GM12878 (cell line): ENCODE data around the gene UQCRH. TPM values are rescaled to one million over a fixed set of nuclear protein-coding genes. Genes with fewer than 3 reads are reported as not detected.

Source experiments
- ATAC-seq: fragments of 200-7000 bp; cut with Tn5 transposase; 3 replicates; pipeline ENCODE4 v1.9.1; 2020; ENCODE audit warnings: mild to moderate bottlenecking, moderate library complexity
- BruUV-seq: library from RNA; stranded (reverse); fragments of 400-500 nt; replicated peaks from 2 replicates; lab custom pipeline; 2021; lab: Mats Ljungman, UMichigan
- CTCF ChIA-PET: fragments of 300-600 bp; sonication (Branson Sonifier 250); formaldehyde crosslinking; extraction: SDS; loops from one replicate; lab custom pipeline; 2021; ENCODE audit warnings: inconsistent platforms; lab: Yijun Ruan, JAX
- POLR2A ChIA-PET: fragments of 350-600 bp; formaldehyde crosslinking; extraction: SDS; loops from one replicate; lab custom pipeline; 2021; ENCODE audit warnings: inconsistent platforms; lab: Charles Lee
- RAD21 ChIA-PET: fragments of 300-600 bp; sonication (Branson Sonifier 250); formaldehyde crosslinking; loops from one replicate; lab custom pipeline; 2023; ENCODE audit warnings: antibody characterized with exemption; ENCODE audit not compliant: unreplicated experiment; lab: Charles Lee
- SMC1A ChIA-PET: fragments of 300-600 bp; sonication (Branson Sonifier 250); formaldehyde crosslinking; loops from one replicate; lab custom pipeline; 2023; ENCODE audit not compliant: unreplicated experiment, uncharacterized antibody; lab: Charles Lee
- DNase-seq: peaks from one replicate; pipeline ENCODE4 v3.0.0-alpha.2; 2011; ENCODE audit warnings: low read depth, low spot score
- FAIRE-seq: peaks from 3 replicates; lab custom pipeline; 2011; peaks lifted over from hg19 to GRCh38; lab: Jason Lieb, UNC
- H2AFZ ChIP-seq: 2 replicates; pipeline ENCODE4 v1.6.0; 2011; ENCODE audit warnings: low read depth, low read length, control low read depth; ENCODE audit not compliant: control insufficient read depth
- H3K27ac ChIP-seq: 2 replicates; pipeline ENCODE4 v1.5.1; 2011; ENCODE audit warnings: control low read depth; ENCODE audit not compliant: control insufficient read depth, insufficient read depth
- H3K27me3 ChIP-seq, 2 experiments: replicated peaks in 1 of 2; 2 replicates each; pipeline versions ENCODE4 v1.6.0 to v1.6.1; 2011; ENCODE audit warnings: low read length in 1 of 2; ENCODE audit not compliant: control insufficient read depth in 2 of 2, insufficient read depth in 2 of 2
- H3K36me3 ChIP-seq, 2 experiments: 2 replicates each; pipeline ENCODE4 v1.5.1; 2011; ENCODE audit warnings: low read length in 1 of 2; ENCODE audit not compliant: control insufficient read depth in 2 of 2, insufficient read depth in 2 of 2
- H3K4me1 ChIP-seq: 2 replicates; pipeline ENCODE4 v1.6.1; 2011; ENCODE audit warnings: mild to moderate bottlenecking, low read length, moderate library complexity, mixed read lengths; ENCODE audit not compliant: control insufficient read depth, insufficient read depth
- H3K4me2 ChIP-seq: 2 replicates; pipeline ENCODE4 v1.6.0; 2011; ENCODE audit warnings: control low read depth; ENCODE audit not compliant: control insufficient read depth, insufficient read depth
- H3K4me3 ChIP-seq: fragments of 200-600 bp; sonication (generic); 2 replicates; pipeline ENCODE4 v1.5.1; 2016
- H3K79me2 ChIP-seq: 2 replicates; pipeline ENCODE4 v1.6.0; 2011; ENCODE audit warnings: low read length; ENCODE audit not compliant: control insufficient read depth, insufficient read depth
- H3K9ac ChIP-seq: 2 replicates; pipeline ENCODE4 v1.8.0; 2011; ENCODE audit warnings: low read length, control low read depth, mixed read lengths; ENCODE audit not compliant: control insufficient read depth, insufficient read depth
- H3K9me3 ChIP-seq: replicated peaks from 3 replicates; pipeline ENCODE4 v1.5.1; 2011; ENCODE audit warnings: mild to moderate bottlenecking, low read length; ENCODE audit not compliant: control insufficient read depth, insufficient read depth
- H4K20me1 ChIP-seq: 2 replicates; pipeline ENCODE4 v1.6.0; 2011; ENCODE audit not compliant: control insufficient read depth, insufficient read depth
- BMI1 ChIP-seq: fragments of 450-650 bp; IDR thresholded peaks from 2 replicates; pipeline ENCODE4 v1.6.1; 2016; ENCODE audit warnings: mild to moderate bottlenecking, moderate library complexity, borderline replicate concordance
- CREB1 ChIP-seq: IDR thresholded peaks from 2 replicates; pipeline ENCODE4 v1.6.1; 2012; ENCODE audit warnings: low read depth, mild to moderate bottlenecking, inconsistent platforms
- EZH2 ChIP-seq: IDR thresholded peaks from 2 replicates; pipeline ENCODE4 v1.6.1; 2012; ENCODE audit warnings: low read depth, mild to moderate bottlenecking, control low read depth, inconsistent platforms, low read length, borderline replicate concordance; ENCODE audit not compliant: control insufficient read depth
- HSF1 ChIP-seq: fragments of 150-350 bp; IDR thresholded peaks from 2 replicates; pipeline ENCODE4 v1.6.1; 2014; ENCODE audit warnings: mild to moderate bottlenecking, low read depth, low read length
- MXI1 ChIP-seq: fragments of 150-350 bp; IDR thresholded peaks from 2 replicates; pipeline ENCODE4 v1.6.1; 2011; ENCODE audit warnings: low read depth, mild to moderate bottlenecking, inconsistent platforms, low read length, improper control_type of control experiment
- NR2F1 ChIP-seq: fragments of 450-650 bp; conservative IDR thresholded peaks from 2 replicates; pipeline ENCODE4 v1.6.1; 2017; ENCODE audit warnings: mild to moderate bottlenecking
- PML ChIP-seq: IDR thresholded peaks from 2 replicates; pipeline ENCODE4 v1.6.1; 2012; ENCODE audit warnings: low read length, inconsistent platforms
- POLR2A ChIP-seq: IDR thresholded peaks from 2 replicates; pipeline ENCODE4 v1.6.1; 2011; ENCODE audit warnings: low read depth, mild to moderate bottlenecking, low read length
- POLR2AphosphoS2 ChIP-seq: IDR thresholded peaks from 2 replicates; pipeline ENCODE4 v1.6.1; 2011; ENCODE audit warnings: low read depth, mild to moderate bottlenecking, low read length, improper control_type of control experiment, moderate library complexity
- SIN3A ChIP-seq: IDR thresholded peaks from 2 replicates; pipeline ENCODE4 v1.6.1; 2012; ENCODE audit warnings: low read depth, low read length, improper control_type of control experiment
- TCF12 ChIP-seq: IDR thresholded peaks from 2 replicates; pipeline ENCODE4 v1.6.1; 2011; ENCODE audit warnings: low read depth, mild to moderate bottlenecking, low read length
- WGBS: methylation state at CpG from one replicate; pipeline ENCODE4 v1.1.6; 2016; ENCODE audit warnings: low lambda C conversion rate; ENCODE audit not compliant: insufficient replicate concordance, insufficient coverage; ENCODE audit errors: missing lambda C conversion rate; 5-methylcytosine and 5-hydroxymethylcytosine counted together
- in situ Hi-C: fragments of 300-500 bp; cut with MboI; formaldehyde crosslinking; loops from 9 replicates; pipeline ENCODE4 v1.14.3; 2018; ENCODE audit warnings: mixed read lengths
- intact Hi-C: fragments of 100-400 bp; cut with micrococcal nuclease; formaldehyde crosslinking; loops from one replicate; pipeline ENCODE4 v1.14.2; 2022; ENCODE audit not compliant: unreplicated experiment
- polyA plus RNA-seq, 11 experiments: library from polyadenylated mRNA; depleted of rRNA in 4 of 11; unstranded in 6 of 11; stranded (reverse) in 5 of 11; fragments of >200 nt; fragmentation: Nextera tagmentation in 4 of 11; fragmentation: Illumina TruSeq in 1 of 11; extraction: Ambion mirVana in 4 of 11; extraction: Trizol in 1 of 11; gene quantifications; 1 replicate in 1 of 11; 2 replicates in 10 of 11; pipeline versions ENCODE4 v1.2.1 to v1.2.3, GENCODE V29; 2011 to 2016; ENCODE audit warnings: inconsistent platforms in 2 of 11, missing spikeins in 2 of 11, low read depth in 1 of 11
- total RNA-seq, 4 experiments: library from RNA; depleted of rRNA in 3 of 4; stranded (reverse); fragments of >200 nt in 3 of 4; fragmentation: Illumina TruSeq in 1 of 4; extraction: Trizol in 1 of 4; gene quantifications; 2 replicates each; pipeline versions ENCODE4 v1.2.1 to v1.2.3, GENCODE V29; 2013 to 2021

Gene UQCRH
- total and polyA plus RNA-seq, 10 of the 15 experiments (the other 5 are each of a cell fraction or from before 2014, with no cell fraction given) = 363 to 1,782 (median 597) TPM

GRCh38 chr1:46281021-46281420, 22.5 kb upstream of the UQCRH start (continued):
- TF ChIP-seq HSF1 (no peak), NR2F1 (no peak), PML (peak; percentile 43; the same call in 1 of the 2 replicates), EZH2 (no peak), CREB1 (no peak), POLR2A (peak; percentile 70), BMI1 (no peak), TCF12 (no peak), MXI1 (no peak)

GRCh38 chr1:46284058-46284457, 19.4 kb upstream of the UQCRH start:
- in situ Hi-C loops (no loop called here), intact Hi-C loops (no loop called here)
- Histone ChIP-seq H4K20me1 (no peaks in the 10 kb centered on the region), H3K9me3 (no peaks in the 10 kb centered on the region), H3K36me3 (peaks cover 19 to 41% of the 10 kb centered on the region in 2 experiments), H3K79me2 (no peaks in the 10 kb centered on the region), H2AFZ (no peak overlapping the region), H3K27me3 (no peaks in the 10 kb centered on the region), H3K4me1 (no peaks in the 10 kb centered on the region), H3K9ac (no peak overlapping the region), H3K27ac (no peak overlapping the region), H3K4me2 (no peak overlapping the region), H3K4me3 (no peak overlapping the region)
- TSS peak; percentile 35 for BruUV-seq
- ATAC-seq (no peak), DNase-seq (no peak), FAIRE-seq (no peak)
- ChIA-PET POLR2A (interaction anchor here (0.6 to 1.5 kb wide), 3 partner anchors 11 to 80 kb away, joined by 3 to 12 read pairs (median 3); no protein-coding TSS in a partner anchor), SMC1A (interaction anchor here (1.1 kb wide), 1 partner anchor 21 kb away, joined by 4 read pairs; no protein-coding TSS in a partner anchor), CTCF (interaction anchor here (0.8 to 1.2 kb wide), 4 partner anchors 11 to 63 kb away, joined by 3 read pairs; no protein-coding TSS in a partner anchor), RAD21 (interaction anchor here (1.1 to 2.0 kb wide), 2 partner anchors 19 to 34 kb away, joined by 3 to 5 read pairs; partner anchors contain the start of gene LRRC41)
- no peak for TF ChIP-seq SIN3A
- TF ChIP-seq POLR2AphosphoS2 = peak; percentile 31; the same call in 1 of the 2 replicates
- 94% methylated on average over 1 of the region's 1 CpG for whole genome bisulfite sequencing
